Fibroblast of peridontal ligament (primary cell): ENCODE data around the gene MFAP3L.
"Not testable (repeated sequence)": the region's sequence is repeated elsewhere in the genome, so short reads cannot be mapped to it uniquely, and the experiment has no call there.

Experiments used
- DNase-seq: peaks from one replicate; pipeline ENCODE4 v3.0.0-alpha.2; 2010; ENCODE audit errors: extremely low read depth

Gene MFAP3L

GRCh38 chr4:169987327-169988228 lies 38.6 kb downstream of the MFAP3L start:
- no peak for DNase-seq

- DNase-seq: no peak
Observed at GRCh38 chr4:169986369-169986768, 39.8 kb downstream of the MFAP3L start.

- no peak for DNase-seq
Observed at GRCh38 chr4:169985881-169986280, 40.3 kb downstream of the MFAP3L start.

GRCh38 chr4:169984745-169985144 lies 41.5 kb downstream of the MFAP3L start:
- DNase-seq: no peak

GRCh38 chr4:169984173-169984572 lies 42.0 kb downstream of the MFAP3L start:
- no peak for DNase-seq

GRCh38 chr4:169976951-169977350 lies 49.2 kb downstream of the MFAP3L start:
- no peak for DNase-seq

GRCh38 chr4:169975838-169976796 lies 50.1 kb downstream of the MFAP3L start:
- DNase-seq: no peak

GRCh38 chr4:169975131-169975837 lies 50.9 kb downstream of the MFAP3L start:
- DNase-seq: peak; percentile 9

- DNase-seq: no peak
Observed at GRCh38 chr4:169971456-169972015, 54.7 kb downstream of the MFAP3L start.

GRCh38 chr4:169968999-169969398 lies 57.2 kb downstream of the MFAP3L start:
- DNase-seq: peak; percentile 23

GRCh38 chr4:169963998-169964397 lies 62.2 kb downstream of the MFAP3L start:
- DNase-seq: no peak

GRCh38 chr4:169959254-169959653 lies 66.9 kb downstream of the MFAP3L start:
- DNase-seq: no peak

- DNase-seq: no peak
Observed at GRCh38 chr4:169958629-169959028, 67.6 kb downstream of the MFAP3L start.

GRCh38 chr4:169957785-169958184 lies 68.4 kb downstream of the MFAP3L start:
- DNase-seq: no peak

- no peak for DNase-seq
Observed at GRCh38 chr4:169956091-169956843, 69.9 kb downstream of the MFAP3L start.

- no peak for DNase-seq
Observed at GRCh38 chr4:169955521-169955920, 70.7 kb downstream of the MFAP3L start.

GRCh38 chr4:169952236-169953002 lies 73.8 kb downstream of the MFAP3L start:
- no peak for DNase-seq

GRCh38 chr4:169948271-169948670 lies 77.9 kb downstream of the MFAP3L start:
- DNase-seq: no peak

GRCh38 chr4:169945636-169946035 lies 80.6 kb downstream of the MFAP3L start:
- DNase-seq: no peak

- not testable (repeated sequence) for DNase-seq
Observed at GRCh38 chr4:169943601-169944000, 82.6 kb downstream of the MFAP3L start.
